ENCODE data around the gene FOXN1. TPM values are rescaled to one million over a fixed set of nuclear protein-coding genes. Genes with fewer than 3 reads are reported as not detected.

Gene FOXN1
- total RNA-seq, 1 donor from 2014 or later: 1.0 TPM

GRCh38 chr17:28549236-28550132, 43.3 kb downstream of the FOXN1 start:
- TF ChIP-seq CTCF (conservative IDR thresholded peaks at IDR 0.05): no peak
- peaks cover 28% of the 10 kb centered on the region for H3K4me1 Mint-ChIP-seq (ENCODE audit: unreplicated experiment)
- H3K4me3 Mint-ChIP-seq: no peak overlapping the region
- H3K27me3 Mint-ChIP-seq: no peaks in the 10 kb centered on the region
- no peak for DNase-seq (ENCODE audit: extremely low spot score, unreplicated experiment)
- H3K27ac Mint-ChIP-seq: no peak overlapping the region
- peaks cover 7% of the 10 kb centered on the region for H3K36me3 Mint-ChIP-seq
- H3K9me3 Mint-ChIP-seq: no peaks in the 10 kb centered on the region

- no peak overlapping the region for H3K27ac Mint-ChIP-seq
- no peaks in the 10 kb centered on the region for H3K27me3 Mint-ChIP-seq
- H3K4me1 Mint-ChIP-seq (ENCODE audit: unreplicated experiment): peaks cover 26% of the 10 kb centered on the region
- H3K4me3 Mint-ChIP-seq: no peak overlapping the region
- DNase-seq (ENCODE audit: extremely low spot score, unreplicated experiment): no peak
- H3K9me3 Mint-ChIP-seq: no peaks in the 10 kb centered on the region
- TF ChIP-seq CTCF (conservative IDR thresholded peaks at IDR 0.05): no peak
- peaks cover 15% of the 10 kb centered on the region for H3K36me3 Mint-ChIP-seq
Observed at GRCh38 chr17:28550858-28551257, 44.7 kb downstream of the FOXN1 start.

GRCh38 chr17:28551421-28552175, 45.5 kb downstream of the FOXN1 start:
- DNase-seq (ENCODE audit: extremely low spot score, unreplicated experiment): no peak
- no peaks in the 10 kb centered on the region for H3K27me3 Mint-ChIP-seq
- no peaks in the 10 kb centered on the region for H3K9me3 Mint-ChIP-seq
- peaks cover 19% of the 10 kb centered on the region for H3K36me3 Mint-ChIP-seq
- H3K4me3 Mint-ChIP-seq: peak overlapping the region; percentile 97
- no peak for TF ChIP-seq CTCF (conservative IDR thresholded peaks at IDR 0.05)
- H3K4me1 Mint-ChIP-seq (ENCODE audit: unreplicated experiment): peaks cover 26% of the 10 kb centered on the region
- peak overlapping the region; percentile 79 for H3K27ac Mint-ChIP-seq

GRCh38 chr17:28552176-28552999, 46.2 kb downstream of the FOXN1 start, which contains the start of gene UNC119:
TSS of gene UNC119 (minus strand) at chr17:28552624. CDS start at chr17:28552557, 67 bp downstream.
- H3K4me1 Mint-ChIP-seq (ENCODE audit: unreplicated experiment): peaks cover 26% of the 10 kb centered on the region
- TF ChIP-seq CTCF (conservative IDR thresholded peaks at IDR 0.05): no peak

GRCh38 chr17:28553000-28553505, 46.9 kb downstream of the FOXN1 start:
- DNase-seq (ENCODE audit: extremely low spot score, unreplicated experiment): no peak
- Mint-ChIP-seq H3K27ac (peak overlapping the region; percentile 80), H3K4me1 (ENCODE audit: unreplicated experiment) (peaks cover 25% of the 10 kb centered on the region), H3K27me3 (no peaks in the 10 kb centered on the region), H3K36me3 (peaks cover 29% of the 10 kb centered on the region), H3K9me3 (no peaks in the 10 kb centered on the region), H3K4me3 (peak overlapping the region; percentile 97)
- TF ChIP-seq CTCF (conservative IDR thresholded peaks at IDR 0.05): no peak

More at GRCh38 chr17:28552176-28552999, 46.2 kb downstream of the FOXN1 start, which contains the start of gene UNC119:
- Mint-ChIP-seq H3K9me3 (no peaks in the 10 kb centered on the region), H3K27ac (peak within 1 kb of the TSS; percentile 80), H3K4me3 (peak within 1 kb of the TSS; percentile 97), H3K36me3 (peaks cover 24% of the 10 kb centered on the region), H3K27me3 (no peaks in the 10 kb centered on the region)
- peak; percentile 84 for DNase-seq (ENCODE audit: extremely low spot score, unreplicated experiment)
